Germinal center (tissue), 1 donor: ENCODE results near the gene DCANP1.

Experiments
- DNase-seq: peaks from one replicate; pipeline ENCODE4 v3.0.0; 2012; ENCODE audit warnings: mixed read lengths, low spot score

The DCANP1 gene

GRCh38 chr5:135456238-135457099 lies 9.3 kb upstream of the DCANP1 start:
- no peak for DNase-seq

GRCh38 chr5:135455876-135456237 lies 8.7 kb upstream of the DCANP1 start:
- DNase-seq, result no peak

GRCh38 chr5:135454946-135455345 lies 7.8 kb upstream of the DCANP1 start:
- DNase-seq, result no peak

- DNase-seq, result no peak
Observed at GRCh38 chr5:135453613-135454012, 6.5 kb upstream of the DCANP1 start.

GRCh38 chr5:135452321-135453030 lies 5.3 kb upstream of the DCANP1 start, which contains the start of gene TIFAB:
Gene TIFAB, minus strand, starts transcription at chr5:135452351. Its CDS starts 2,412 bp downstream, at chr5:135449939.
- no peak for DNase-seq

GRCh38 chr5:135451581-135452320 lies 4.6 kb upstream of the DCANP1 start:
- DNase-seq, result no peak

GRCh38 chr5:135450952-135451351 lies 3.8 kb upstream of the DCANP1 start:
- no peak for DNase-seq

- DNase-seq, result no peak
Observed at GRCh38 chr5:135450336-135450735, 3.2 kb upstream of the DCANP1 start.

- DNase-seq, result no peak
Observed at GRCh38 chr5:135449644-135450043, 2.5 kb upstream of the DCANP1 start.

- DNase-seq, result no peak
Observed at GRCh38 chr5:135448791-135449507, 1.8 kb upstream of the DCANP1 start.

- DNase-seq, result no peak
Observed at GRCh38 chr5:135448071-135448739, 1.1 kb upstream of the DCANP1 start.

- no peak for DNase-seq
Observed at GRCh38 chr5:135446615-135447014, 533 bp downstream of the DCANP1 start.

GRCh38 chr5:135446206-135446605 lies 942 bp downstream of the DCANP1 start:
- no peak for DNase-seq

GRCh38 chr5:135445306-135445985 lies 1.7 kb downstream of the DCANP1 start:
- DNase-seq, result no peak

GRCh38 chr5:135444881-135445280 lies 2.3 kb downstream of the DCANP1 start:
- no peak for DNase-seq

GRCh38 chr5:135444360-135444759 lies 2.8 kb downstream of the DCANP1 start:
- DNase-seq, result no peak

GRCh38 chr5:135443161-135443960 lies 3.8 kb downstream of the DCANP1 start:
- DNase-seq, result no peak

GRCh38 chr5:135442431-135443160 lies 4.6 kb downstream of the DCANP1 start:
- DNase-seq, result no peak

GRCh38 chr5:135441919-135442318 lies 5.2 kb downstream of the DCANP1 start:
- DNase-seq, result no peak
